Activated CD4-positive, alpha-beta T cell treated with anti-CD3 and anti-CD28 coated beads, Interleukin-2, amount 50 U/mL, for 1 hour (primary cell): ENCODE data around the gene SFTA2.

ENCODE experiments used
- DNase-seq: peaks from one replicate; pipeline ENCODE4 v3.0.0-alpha.2; 2020

The SFTA2 gene

DNA sequence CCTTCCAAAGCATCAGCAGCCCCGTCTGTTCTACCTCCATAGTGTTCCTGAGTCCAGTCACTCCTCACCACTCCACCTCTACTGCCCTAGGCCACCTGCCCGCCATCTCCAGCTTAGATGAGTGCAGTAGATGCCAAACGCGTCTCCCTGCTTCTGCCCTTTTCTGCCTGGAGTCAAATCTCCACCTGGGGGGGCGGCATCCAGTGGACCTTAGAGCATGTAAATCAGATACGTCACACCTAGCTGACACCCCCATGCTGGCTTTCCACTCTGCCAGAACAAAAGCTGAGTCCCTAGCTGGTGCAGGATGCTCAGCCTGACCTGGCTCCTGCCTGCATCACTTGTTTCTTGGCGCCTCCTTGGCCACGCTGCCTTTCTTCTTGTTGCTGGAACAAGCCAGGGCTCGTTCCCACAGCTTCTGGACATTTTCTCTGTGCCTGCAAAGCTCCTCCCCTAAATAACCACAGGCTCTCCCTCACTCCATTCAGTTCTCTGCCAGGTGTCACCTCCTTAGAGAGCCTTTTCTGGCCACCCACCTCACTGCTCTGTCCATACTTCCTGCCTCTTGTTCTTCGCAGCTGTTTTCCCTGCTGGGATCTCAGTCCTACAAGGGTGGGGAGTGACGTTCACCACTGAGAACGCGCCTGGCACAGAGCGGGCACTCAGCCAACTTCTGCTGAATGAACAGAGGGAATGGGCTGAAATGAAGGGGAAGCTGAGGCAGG lies 41.9 kb downstream of the SFTA2 start:
- no peak for DNase-seq

DNA sequence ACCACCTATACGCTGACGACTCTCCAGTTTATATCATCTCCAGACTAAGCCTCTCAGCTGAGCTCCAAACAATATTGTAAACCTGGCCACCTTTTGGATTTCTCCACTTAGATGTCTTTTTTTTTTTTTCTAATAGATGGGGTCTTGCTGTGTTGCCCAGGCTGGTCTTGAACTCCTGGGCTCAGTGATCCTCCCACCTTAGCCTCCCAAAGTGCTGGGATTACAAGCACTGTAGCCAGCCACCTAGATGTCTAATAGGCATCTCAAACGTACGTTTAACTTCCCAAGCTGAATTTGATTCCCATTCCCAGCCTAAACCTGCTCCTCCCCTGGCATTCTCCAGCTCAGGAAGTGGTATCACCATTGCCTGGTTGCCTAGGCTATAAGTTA lies 42.5 kb downstream of the SFTA2 start:
- DNase-seq = no peak

DNA sequence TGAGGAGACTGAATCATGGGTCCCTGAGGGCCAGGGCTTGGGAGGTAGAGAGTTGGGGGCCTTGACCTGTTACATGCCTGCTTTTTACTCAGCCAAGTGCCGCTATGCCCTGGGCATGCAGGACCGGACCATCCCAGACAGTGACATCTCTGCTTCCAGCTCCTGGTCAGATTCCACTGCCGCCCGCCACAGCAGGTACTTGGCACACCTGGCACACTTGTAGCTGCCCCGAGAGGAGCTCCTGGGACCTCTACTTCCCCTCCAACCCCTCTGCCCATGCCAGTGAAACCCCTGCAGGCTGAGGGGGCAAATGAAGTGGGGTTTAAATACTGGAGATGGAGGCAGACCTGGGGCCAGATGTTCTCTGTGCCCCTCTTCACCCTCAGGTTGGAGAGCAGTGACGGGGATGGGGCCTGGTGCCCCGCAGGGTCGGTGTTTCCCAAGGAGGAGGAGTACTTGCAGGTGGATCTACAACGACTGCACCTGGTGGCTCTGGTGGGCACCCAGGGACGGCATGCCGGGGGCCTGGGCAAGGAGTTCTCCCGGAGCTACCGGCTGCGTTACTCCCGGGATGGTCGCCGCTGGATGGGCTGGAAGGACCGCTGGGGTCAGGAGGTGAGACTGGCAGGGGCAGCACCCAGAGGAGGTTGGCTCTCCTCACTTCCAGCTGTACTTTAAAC lies 43.0 kb downstream of the SFTA2 start:
- DNase-seq = no peak

DNA sequence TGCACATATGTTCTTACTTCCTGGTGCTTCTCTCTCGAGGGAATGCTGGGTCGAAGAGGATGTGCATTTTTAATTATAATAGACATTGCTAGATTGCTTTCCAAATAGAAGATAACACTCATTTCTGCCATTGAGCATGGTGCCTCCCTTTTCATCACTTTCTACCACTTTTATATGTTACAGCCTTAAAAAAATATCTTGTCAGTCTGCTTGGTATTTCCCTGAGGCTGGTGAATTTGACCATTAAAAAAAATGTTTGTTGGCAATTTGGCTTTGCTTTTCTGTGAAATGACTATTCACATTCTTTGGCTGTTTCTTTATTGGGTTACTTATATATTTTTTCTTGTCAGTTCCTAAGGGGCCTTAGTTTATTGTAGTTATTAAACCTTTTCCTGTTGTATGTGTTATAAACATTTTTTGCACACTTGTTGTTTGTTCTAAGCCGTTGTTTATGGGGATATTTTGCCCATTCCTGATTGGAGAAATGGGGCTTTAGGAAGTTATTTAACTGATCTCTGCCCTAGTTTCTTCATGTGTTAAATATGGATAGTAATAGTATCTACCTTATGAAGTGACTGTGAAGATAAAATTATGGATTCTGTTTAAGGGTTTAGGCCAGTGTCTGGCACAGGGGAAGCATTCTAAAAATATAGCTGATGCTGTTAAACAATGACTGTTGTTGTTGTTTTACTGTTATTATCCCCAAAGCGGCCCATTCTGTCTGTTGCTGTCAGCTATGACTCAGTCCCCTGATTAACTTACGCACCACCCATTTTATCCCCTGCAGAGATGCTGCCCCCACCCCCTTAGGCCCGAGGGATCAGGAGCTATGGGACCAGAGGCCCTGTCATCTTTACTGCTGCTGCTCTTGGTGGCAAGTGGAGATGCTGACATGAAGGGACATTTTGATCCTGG lies 43.8 kb downstream of the SFTA2 start:
- no peak for DNase-seq

DNA sequence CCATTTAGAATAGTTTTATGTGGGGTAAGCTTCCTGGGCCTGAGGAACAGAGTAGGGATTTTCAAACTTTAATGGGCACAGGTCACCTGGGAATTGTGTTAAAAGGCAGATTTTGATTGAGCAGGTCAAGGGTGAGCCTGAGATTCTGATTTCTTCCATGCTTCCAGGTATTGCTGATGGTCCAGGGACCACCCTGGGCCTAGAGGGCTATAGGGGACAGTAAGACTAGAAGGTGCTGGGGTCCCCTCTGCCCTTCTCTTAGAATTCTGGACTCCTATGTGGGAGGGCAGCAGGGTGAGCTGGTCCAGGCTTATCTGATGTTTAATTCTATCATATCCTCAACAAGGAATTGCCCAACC lies 45.1 kb downstream of the SFTA2 start:
- DNase-seq = no peak

DNA sequence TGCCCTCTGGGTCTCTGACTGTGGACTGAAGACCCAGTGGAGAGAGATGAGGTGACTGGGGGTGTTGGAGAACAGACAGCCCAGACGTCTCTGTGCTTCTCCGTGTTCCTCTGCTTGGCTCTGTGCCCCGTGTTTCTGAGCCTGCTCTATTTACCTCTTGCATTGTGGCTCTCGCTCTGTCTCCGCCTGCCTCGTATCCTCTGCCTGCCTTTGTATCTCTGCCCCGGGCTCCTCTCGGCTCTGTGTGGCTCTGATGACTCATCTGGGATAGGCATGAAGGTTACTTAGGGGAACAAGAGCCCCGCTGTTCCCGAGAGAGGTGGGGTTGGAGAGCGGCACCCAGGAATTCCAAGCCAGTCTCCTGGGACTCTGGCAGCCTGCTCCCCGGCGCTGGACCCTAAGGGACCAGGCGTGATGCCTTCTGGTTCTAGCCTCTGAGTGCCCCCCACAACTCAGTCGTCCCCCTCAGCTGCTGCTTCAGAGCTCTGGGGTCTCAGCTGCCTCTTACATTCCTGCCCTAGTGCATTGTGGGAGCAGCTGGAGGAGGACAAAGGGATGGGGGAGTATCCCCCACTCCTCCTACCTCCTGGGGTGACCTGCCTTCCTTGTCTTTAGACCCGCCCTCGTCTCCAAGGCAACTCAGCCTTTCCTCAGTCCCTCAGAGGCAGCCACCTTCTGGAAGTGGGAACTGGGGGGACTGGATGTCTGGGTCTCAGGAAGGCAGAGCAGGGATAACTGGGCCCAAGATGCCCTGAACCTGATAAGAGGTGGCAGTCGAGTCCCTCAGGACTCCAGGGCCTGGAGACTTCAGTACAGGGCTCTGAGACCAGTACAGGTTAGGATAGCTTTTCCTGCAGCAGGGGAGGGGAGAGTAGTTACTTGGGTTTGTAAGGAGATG lies 45.7 kb downstream of the SFTA2 start:
- DNase-seq = peak; percentile 36

DNA sequence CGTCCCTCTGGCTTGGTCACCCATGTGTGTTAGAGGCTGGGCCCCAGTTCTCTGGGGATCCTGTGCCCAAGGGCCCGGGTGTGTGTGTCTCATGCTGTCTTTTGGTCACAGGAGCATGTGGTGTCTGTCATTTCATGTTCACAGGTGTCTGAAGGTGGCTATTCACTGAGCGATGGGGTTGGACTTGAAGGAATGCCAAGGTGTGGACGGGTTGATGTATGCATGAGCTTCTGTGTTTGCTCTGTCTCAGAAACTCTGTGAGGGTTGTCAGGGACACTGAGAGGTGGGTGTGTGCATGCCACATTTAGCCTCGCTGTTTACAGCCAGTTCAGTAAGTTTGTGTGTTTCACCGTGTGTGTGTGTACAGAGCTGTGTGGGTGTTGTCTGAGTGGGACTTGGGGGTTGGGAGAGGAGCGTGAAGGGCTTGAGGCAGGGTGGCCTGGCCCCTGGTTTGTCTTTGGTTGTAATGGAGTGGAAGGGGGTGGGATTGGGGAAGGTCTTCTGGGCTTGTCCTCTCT lies 46.4 kb downstream of the SFTA2 start:
- DNase-seq = no peak

DNA sequence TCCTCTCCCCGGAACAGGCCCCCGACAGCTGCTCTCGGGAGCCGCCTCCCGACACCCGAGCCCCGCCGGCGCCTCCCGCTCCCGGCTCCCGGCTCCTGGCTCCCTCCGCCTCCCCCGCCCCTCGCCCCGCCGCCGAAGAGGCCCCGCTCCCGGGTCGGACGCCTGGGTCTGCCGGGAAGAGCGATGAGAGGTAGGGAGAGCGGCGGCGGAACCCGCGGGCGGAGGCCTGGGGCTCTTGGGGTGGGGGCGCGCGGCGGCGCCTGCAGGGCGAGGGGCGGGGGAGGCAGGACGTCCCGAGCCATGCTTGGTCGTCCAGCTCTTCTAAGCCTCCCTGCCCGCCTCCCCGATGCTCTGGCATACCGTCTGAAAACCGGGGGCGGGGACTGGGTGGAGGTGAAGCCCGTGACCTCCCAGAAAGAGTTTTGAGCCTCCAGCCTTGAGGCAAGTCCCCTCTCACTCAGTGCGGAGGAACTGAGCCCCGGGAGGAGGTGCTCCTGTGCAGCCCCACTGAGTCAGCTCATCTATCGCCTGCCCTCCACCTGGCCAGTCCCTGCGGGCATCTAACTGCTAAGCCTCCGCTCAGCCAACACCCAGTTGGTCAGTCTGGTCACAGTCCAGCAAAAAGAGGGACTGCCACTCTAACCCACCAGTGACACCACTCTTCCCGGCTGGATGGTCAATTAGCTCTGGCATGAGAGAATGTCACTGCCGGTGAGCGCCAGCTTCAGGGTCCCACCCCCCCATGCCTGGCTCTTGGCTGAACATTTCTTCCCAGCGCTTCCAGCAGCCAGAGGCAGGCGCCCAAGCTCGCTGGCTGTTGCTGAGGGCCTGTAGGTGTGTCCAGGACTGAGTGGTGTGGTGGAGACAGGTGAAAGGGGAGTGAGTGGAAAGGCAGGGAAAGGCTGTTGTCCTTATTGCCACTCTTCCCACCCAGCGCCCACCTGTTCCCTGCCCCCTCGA lies 47.2 kb downstream of the SFTA2 start:
- peak; percentile 27 for DNase-seq

DNA sequence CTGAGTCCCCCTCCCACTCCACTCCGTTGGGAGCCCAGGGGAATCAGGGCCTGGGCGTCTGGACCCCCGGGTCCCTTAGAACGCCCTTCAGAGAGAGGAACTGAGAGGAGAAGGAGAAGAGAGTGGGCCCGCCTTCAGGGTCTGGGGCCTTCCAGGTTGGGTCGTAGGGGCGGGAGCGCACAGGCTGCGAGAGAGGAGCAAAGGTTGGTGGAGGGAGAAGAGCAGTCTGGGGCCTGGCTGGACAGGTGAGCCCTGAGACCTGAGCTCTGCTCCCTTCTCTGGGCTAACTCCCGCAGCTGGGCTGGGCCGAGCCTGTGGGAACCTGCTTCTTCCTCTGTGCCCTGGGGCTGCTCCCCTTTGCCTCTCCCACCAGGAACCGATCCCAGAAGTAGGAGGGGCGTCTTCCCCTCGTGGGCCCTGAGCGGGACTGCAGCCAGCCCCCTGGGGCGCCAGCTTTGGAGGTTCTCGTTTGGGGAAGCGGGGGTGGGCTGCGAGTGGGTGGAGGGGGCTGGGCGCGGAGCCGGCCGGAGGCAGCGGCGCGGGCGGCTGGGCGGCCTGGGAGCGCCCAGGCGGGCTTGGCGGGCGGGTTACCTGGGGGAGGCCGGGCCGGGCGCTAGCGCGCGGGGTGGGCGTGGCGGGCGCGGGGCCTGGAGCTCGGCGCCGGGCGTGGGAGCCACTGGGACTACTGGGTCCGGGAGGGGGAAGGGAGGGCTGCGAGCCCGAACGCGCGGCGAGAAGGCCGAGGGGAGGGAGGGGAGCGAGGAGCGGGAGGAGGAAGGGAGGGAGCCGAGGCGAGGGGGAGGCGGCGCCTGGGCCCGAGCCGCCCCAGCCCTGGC lies 48.1 kb downstream of the SFTA2 start, which contains the start of gene DDR1:
Gene DDR1, plus strand, starts transcription at position 835 of the 836 bp plus-strand sequence. CDS start 4,211 bp downstream, outside the sequence.
- DNase-seq = peak; percentile 44

DNA sequence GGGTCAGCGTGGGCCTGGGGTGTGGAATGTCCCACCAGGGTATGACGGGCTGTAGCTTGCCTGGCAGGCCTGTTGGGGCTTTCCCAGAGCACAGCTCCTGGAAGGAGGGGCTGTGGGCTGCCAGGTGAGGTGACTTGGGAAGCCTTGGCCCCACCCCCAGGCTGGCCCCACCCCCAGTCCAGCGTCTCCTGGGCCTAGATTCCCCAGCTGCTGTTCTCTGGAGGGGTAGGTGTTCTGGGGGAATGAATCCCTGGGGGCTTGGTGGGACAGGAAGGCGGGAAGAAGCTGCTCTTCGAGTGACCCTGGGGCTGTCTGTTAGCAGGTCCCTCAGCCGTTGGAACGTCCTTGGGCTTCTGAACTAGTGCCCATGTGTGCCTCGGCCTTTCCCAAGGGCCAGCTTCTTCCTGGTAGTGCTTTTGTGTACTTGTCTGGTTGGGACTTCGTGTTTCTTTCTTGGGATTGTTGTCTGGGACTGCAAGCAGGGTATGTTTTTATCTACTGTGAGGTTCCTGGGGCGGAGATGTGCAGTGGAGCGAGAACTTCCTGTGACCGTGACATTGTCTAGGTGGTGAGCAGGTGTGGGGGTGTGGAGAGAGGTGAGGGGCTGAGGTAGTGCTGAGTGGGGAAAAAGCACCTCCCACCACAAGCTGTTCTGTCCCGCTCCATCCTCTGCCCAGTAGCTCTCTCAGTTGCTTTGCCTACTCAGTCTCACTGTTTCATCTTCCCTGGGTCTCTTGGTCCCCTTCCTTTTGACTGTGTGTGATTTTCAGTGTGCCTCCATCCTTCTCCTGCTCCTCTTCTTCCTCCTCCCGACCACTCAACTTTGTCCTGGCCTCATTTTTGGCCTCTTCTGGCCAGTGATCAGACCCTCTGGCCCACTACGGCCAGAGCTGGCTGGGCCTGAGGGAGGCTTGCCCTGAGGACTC lies 48.9 kb downstream of the SFTA2 start:
- no peak for DNase-seq

DNA sequence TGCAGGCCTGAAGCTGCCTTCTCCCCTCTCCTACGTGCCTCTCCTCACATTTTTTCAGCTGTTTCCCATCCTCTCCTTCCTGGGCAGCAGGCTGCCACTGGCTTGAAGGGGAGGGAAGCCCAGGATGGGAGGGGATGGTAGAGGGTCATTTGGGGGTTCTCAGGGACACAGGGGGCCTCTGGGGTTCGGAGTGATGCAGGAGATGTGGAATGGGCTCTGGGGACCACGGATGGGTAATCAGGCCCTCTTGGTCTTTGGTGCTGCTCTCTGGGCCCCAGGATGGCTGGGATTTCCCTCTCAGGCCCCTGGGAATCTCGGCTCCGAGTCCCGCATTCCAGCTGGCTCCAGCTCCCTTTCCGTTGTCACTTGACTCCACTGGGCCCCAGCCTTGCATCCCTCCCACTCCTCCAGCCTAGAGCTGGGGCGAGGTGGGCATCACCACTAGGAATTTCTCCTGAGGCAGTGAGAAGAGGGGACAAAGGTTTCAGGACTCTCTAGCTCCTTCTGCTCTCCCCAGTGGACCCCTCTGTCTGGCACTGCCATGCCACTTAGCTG lies 49.7 kb downstream of the SFTA2 start:
- no peak for DNase-seq

DNA sequence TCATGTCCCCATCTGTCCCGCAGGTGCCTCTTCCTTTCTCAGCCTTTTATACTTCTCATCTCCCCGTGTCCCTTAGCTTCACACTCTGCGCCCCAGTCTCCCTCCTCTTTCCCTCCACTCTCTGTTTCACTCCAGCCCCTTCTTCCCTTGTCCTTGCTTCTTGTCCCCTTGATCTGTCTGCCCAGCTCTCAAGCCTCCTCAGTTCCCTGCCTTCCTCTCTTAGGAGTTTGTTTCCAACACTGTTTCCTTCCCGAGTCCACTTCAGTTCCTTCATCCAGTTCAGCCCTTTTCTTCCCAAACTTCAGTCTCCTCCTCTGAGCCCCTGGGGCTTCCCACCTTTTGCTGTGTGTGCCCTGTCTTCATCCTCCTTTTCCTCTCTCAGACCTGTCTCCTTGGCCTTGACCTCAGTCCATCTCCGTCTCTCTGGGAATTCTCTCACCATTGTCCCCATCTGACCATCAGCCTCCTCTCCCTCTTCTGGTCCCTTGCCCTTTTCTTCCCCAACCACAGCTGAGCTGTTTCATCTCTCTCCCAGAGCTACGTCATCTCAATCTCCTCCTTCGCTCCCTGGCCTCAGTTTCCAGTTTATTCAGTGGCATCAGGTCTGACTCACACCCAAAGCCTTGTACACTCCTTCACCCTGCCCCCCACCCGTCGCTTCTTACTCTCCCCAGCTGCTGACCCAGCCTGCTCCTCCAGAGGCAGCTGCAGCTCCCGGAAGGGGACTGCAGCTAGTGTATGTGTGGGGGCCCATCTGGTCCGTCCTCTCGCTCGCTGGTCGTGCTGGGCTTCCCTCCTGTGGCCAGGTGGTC lies 50.4 kb downstream of the SFTA2 start:
- no peak for DNase-seq
